T follicular helper cell (primary cell): ENCODE measurements around the gene ZNF705A.
A peak's percentile ranks its signal among the peaks of the same experiment; 100 is the strongest.
"Not testable (repeated sequence)": the region's sequence is repeated elsewhere in the genome, so short reads cannot be mapped to it uniquely, and the experiment has no call there.

Source experiments
- DNase-seq: peaks from one replicate; pipeline ENCODE4 v3.0.0-alpha.2; 2020; ENCODE audit warnings: low read depth
- total RNA-seq, 2 experiments: gene quantifications; one replicate each; lab custom pipeline; 2026; lab: John Stamatoyannopoulos, UW

ZNF705A gene
- total RNA-seq = 0 to 0.12 reads per million in 2 experiments

DNA sequence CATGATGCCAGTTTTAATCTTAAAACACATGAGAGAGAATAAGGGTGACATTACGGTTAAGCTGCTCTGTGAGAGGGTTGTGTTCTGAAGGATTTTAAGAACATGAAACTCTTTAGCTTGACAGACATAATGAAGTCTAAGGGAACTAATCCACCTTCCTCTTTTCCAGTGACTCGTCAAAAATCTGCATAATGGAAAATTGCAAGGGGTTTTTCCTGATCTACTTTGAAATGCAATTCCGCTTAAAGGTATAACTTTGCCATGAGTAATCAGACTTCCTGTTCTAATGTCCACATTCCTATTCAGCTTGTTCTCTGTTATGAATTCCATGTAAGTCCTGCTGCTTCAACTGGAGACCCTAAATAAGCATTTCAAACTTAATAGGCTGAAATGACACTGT lies at the start of gene ZNF705A:
Gene ZNF705A (plus strand): TSS at position 171 of the 400 bp plus-strand sequence. CDS start 15,611 bp downstream, outside the sequence.
- DNase-seq = no peak

DNA sequence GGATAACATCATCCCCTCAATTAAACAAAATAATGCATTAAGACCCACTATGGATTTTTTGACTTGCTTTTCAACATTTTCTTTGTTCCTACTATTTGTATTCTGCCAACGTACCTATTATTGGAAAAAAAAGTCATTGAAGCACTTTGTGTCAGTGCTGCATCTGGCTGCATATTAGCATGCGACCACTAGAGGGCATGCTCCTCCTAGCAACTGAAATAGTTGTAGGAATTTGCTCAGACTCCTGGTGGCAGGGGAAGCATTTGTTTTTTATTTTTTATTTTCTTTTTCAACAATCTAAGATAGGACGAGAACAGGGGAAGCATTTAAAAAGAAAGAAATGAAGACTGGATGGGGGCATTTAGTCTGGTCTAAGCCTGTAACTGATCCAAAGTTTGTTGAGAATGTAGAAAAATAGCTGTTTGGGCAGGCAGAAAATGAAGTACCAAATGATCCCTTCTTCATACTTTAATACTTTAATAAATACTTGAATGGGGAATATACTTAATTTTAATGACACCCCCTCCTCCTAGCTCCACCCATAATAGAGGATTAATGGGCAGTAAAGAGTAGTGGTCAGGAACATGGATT lies 47.9 kb upstream of the ZNF705A start:
- peak; percentile 68 for DNase-seq

DNA sequence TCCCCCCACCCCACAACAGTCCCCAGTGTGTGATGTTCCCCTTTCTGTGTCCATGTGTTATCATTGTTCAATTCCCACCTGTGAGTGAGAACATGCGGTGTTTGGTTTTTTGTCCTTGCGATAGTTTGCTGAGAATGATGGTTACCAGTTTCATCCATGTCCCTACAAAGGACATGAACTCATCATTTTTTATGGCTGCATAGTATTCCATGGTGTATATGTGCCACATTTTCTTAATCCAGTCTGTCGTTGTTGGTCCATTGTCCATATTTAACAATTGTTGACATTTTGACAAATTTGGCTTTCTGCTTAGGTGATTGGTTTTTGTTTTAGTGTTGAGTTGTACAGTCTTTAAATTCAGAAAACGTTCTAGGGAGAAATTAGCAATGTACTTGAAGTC lies 43.7 kb upstream of the ZNF705A start:
- DNase-seq = not testable (repeated sequence)

DNA sequence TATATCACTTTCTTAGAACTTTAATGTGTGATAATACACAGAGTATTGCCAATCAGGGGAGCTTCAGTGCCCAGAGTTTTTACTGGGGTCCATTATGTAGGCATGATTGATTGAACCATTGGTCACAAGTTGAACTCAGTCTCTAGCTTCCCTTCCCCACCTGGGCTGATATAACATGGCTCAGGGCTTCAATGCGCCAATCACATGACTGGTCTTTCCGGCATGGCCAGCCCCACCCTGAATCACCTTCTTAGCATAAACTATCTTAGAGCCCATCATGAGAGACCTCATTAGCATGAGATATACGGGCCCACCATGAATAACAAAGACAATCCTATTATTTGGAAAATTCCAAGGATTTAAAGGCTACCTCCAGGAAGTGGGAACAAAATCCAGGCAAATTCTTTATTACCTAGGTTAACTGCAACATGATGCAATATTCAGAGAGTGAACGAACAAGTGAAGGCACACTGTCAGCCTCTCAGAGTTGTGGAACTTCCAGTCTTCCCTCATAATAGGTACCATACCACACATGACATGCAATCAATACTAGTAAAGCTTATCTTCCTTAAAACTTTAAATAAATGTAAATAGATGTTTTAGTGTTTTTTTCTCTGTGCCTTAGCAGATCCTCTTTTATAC lies 36.6 kb upstream of the ZNF705A start:
- DNase-seq = no peak

DNA sequence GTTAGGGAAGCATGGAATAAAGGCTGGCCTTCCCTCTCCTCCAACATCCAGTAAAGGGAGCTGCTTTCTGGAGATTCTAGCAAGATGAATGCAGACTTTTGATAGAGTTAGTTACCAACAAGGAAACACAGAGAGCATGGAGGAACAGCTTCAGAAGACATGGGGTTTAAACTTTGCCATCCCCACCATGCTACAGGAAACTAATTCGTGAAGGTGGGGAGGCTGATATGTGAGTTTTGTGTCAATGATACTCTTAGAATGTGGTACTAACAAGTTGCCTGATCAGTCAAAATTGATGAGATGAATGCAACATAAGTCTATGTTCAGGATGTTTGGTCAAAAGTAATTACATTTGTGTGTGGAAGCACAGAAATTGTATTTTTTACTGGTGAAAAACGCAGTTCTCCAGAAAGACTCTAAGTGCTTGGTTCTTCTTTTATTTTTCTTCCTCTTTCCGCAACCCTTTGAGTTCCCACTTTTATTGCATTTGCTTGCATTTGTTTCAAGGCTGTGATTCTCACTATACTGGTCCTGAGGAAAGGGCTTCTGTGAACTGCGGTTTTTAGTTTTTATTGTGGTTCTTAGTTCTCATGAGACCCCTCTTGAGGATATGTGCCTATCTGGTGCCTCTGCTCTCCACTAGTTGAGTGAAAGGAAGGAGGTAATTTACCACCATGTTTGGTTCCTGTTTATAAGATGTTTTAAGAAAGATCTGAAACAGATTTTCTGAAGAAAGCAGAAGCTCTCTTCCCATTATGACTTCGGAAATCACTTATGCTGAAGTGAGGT lies 33.5 kb upstream of the ZNF705A start, which contains the start of gene CLEC4A:
Gene CLEC4A (plus strand): TSS at position 494 of the 789 bp plus-strand sequence. CDS start 262 bp downstream, at position 756.
- DNase-seq = no peak

DNA sequence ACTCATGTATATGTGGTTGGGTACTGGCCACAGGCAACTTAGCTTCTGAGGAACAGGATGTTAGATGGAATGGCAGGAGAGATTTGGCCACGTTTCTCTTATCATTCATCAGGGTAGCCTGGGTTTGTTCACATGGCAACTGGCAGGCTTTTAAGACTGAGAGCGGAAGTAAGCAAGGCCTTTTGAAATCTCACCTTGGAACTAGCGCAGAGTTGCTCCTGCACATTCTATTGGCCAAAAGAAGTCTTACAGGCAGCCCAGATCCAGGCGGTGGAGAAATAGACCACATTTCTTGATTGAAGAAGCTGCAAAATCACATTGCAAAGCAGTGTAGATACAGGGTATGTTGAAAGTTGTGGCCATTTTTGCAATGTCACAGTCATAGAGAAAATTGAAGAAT lies 29.7 kb upstream of the ZNF705A start:
- no peak for DNase-seq

DNA sequence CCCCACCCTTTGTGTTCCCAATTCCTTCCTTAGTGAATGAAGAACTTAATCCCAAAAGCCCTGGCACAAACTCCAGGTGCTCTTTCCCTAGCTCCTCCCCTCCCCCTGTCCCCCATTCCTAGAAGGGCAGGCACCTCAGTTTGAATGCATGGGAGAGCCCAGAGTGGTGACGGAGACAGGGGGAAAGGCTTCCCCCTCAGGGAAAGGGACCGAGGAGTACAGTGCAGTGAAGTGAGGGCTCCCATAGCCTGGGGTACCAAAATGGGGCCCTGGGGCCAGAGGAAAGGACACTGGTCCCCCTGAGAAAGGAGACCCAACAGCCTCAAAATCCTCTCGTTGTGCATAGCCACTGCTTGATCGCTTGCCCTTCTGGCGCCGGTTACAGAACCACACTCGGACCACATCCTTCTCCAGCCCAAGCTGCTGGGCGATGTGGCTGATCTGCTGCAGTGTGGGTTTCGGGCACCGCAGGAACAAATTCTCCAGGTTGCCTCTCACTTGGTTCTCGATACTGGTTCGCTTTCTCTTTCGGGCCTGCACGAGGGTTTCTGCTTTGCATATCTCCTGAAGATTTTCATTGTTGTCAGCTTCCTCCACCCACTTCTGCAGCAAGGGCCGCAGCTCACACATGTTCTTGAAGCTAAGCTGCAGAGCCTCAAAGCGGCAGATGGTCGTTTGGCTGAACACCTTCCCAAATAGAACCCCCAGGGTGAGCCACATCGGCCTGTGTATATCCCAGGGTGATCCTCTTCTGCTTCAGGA lies 23.0 kb upstream of the ZNF705A start:
- DNase-seq = not testable (repeated sequence)

DNA sequence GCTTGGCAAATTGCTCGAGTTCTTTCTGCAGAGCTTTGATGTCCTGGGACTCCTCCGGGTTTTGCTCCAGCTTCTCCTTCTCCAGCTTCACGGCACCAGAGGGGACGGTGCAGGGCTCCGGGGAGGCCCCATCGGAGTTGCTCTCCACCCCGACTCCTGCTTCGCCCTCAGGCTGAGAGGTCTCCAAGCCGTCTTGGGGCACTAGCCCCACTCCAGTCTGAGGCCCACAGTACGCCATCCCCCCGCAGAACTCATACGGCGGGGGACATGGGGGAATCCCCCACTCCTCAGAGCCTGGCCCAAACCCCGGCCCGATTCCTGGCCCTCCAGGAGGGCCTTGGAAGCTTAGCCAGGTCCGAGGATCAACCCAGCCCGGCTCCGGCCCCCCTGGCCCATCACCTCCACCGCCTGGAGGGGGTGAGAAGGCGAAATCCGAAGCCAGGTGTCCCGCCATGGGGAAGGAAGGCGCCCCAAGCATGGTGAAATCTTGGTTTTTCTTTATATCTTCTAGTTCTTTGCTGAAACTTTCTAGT lies 22.4 kb upstream of the ZNF705A start:
- not testable (repeated sequence) for DNase-seq

DNA sequence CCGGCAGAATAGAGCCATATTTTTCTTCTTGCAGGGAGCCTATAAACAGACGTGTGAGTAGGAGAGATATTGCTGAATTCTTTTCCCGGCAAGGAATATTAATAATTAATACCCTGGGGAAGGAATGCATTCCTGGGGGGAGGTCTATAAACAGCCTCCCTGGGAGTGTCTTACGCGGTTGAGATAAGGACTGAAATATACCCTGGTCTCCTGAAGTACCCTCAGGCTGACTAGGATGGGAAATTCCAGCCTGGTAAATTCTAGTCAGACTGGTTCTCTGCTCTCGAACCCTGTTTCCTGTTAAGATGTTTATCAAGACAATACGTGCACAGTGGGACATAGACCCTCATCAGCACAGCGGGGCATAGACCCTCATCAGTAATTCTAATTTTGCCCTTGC lies 15.2 kb upstream of the ZNF705A start:
- not testable (repeated sequence) for DNase-seq

DNA sequence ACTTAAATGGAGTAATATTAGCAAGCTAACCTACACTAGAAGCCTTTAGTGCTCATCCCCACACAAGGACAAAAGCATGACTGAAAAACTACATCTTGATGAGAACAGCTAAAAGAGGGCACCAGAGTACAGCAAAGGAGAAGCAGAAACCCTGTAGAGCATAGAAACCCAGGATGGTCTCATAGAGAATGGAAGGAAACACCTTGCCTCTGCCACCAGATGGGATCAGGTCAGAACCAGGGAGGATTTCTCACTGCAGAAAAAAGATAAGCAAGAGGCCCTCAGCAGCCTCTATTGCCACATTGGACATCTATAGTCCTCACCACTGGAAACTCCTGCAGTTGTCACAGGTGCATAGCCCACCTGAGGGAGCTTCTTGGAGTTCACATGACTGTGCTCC lies 13.6 kb upstream of the ZNF705A start:
- DNase-seq = no peak

DNA sequence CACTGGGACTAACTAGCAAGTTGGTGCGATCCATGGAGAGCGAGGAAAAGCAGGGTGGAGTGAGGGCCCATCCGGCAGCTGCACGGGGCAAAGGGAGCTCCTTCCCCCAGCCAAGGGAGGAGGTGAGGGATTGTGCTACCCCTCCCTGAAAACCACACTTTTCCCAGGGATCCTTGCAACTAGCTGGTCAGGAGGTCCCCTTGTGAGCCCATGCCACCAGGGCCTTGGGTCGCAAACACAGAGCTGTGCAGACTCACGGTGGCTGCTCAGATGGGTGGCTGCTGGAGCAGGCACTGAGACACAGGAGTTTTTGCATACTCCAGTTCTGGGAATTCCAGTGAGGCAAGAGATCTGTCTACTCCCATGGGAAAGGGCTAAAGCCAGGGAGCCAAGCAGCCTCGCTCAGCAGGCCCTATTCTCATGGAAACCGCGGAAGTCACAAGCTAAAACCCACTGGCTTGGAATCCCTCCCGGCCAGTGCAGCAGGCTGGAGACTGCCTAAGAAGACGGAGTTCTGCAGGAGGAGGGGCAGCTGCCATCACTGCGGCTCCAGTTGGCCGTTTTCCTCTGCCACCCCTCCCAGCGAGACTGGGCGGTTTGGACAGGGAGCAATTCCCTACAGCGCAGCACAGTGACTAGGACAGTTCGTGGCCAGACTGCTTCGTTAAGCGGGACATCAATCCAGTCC lies 10.9 kb upstream of the ZNF705A start:
- DNase-seq = no peak

DNA sequence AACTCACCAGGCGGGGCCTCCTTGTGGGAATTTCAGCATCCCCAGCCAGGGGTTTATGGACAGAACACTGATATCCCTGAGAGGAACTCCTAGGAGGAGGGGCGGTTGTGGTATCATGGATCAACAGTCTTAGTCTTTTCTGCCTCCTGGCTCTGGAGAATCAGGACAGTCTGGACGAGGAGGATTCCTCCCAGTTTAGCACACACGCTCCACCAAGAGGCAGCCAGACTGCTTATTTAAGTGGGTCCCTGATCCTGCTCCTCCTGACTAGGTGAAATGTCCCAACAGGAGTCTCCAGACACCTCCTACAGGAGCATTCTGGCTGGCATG lies 10.4 kb upstream of the ZNF705A start:
- no peak for DNase-seq

DNA sequence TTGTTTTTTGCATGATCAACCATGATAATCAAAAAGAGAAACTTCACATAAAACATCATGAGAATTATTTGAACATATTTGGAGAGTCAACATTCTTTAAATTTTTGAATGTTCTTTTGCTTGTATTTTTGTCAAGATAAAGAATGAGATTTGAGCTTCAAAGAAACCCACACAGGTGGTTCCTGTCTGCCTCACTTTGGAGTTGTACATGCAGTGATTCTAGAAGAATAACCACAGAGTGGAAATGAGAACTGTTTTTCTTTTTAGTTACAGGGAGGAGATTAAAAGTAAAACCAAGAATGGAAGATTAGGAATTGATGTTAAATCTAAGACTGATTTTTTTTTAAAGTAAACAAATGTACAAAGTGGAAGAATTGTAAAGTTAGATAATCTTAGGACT lies 2.3 kb upstream of the ZNF705A start:
- DNase-seq = no peak

DNA sequence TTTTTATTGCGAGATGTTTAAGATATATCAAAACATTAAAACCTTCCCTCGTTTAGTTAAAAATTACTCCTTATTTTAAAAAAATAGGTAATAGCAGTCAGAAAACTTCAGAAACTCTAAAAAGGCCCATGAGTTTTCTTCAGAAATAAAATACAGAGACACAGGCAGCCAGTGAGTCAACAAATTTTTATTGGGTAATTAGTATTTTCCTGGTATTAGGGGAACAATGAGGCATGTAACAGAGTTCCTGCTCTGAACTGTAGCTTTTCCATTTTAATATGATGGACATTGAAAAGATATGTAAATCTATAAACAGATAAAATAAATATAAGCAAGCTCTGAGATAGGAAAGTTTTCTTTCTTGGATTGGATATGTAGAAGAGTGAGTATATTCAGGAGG lies 399 bp upstream of the ZNF705A start:
- no peak for DNase-seq

DNA sequence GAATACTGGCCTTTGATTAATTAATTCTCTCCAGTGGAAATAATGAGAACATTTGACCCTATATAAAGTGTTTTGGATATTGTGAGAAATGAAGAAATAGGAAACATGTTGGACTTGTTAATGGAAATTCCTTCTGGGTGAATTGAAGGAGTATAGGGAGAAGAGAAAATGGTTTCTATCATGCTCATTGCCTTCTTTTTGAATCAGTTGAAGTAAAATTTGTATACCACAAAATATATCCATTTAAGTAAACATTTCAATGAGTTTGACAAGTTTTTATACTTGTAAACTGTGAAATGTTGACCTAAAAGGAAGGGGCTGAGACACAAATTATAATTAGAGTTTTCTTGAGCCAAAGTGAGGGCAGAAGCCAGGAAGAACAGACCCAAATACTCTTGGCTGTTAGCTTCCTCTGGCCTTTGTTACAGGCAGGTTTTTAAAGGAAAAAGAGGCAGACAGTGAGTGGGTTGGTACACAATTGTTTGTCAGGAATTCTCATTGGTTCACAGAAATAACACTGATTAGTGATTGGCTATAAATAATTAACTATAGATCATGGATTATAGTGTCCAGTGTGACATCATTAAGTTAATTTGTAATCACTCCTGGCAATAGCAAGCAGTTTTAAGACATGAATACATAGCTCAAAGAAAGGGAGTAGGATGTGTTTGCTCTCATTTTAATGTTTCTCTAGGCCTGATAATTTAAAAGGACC lies 826 bp downstream of the ZNF705A start:
- no peak for DNase-seq

DNA sequence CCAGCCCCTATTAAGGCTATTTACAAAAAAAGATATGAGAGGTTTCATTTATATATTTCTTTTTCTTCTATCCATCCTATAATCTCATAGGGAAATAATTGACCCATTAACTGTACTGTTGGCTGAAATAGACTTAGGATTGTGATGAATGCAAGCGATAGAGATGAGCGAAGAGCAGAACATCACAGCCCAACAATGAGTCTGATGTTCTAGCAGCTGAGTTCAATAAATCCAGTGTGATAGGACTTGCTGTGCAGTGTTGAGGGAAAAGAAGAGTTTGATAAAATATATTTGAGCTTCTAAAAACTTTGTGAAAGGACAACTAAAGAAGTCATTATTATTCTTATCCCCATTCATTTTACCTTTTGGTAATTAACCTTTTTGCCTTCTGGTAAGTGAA lies 16.1 kb downstream of the ZNF705A start:
- not testable (repeated sequence) for DNase-seq

DNA sequence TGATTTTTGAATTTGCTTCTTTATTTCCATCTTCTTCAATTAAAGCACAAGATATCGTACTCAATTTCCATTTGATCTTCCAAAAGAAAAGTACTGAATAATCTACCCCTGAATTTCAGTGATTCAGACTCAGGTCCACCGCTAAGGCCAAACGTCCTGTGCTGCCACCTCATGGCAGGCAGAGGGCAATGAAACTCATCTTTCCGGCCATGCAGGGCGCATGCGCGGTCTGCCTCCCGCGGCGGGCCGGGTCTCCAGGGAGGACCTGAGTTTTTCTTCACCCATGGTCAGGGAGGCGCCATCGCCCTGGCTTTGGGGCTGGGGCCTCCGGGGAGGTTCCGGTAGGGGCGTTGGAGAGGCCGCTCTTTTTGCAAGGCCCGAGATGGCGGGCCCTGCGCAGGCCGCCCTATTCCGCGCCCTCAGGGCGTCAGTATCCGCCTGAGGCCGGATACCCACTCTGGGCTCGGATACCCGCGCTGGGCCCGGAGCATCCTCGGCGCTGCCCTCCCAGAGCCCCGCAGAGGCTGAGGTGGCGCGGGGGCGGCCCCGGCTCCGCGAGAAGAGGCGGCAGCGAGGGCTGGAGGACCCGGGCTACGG lies 23.3 kb downstream of the ZNF705A start:
- DNase-seq = peak; percentile 63

DNA sequence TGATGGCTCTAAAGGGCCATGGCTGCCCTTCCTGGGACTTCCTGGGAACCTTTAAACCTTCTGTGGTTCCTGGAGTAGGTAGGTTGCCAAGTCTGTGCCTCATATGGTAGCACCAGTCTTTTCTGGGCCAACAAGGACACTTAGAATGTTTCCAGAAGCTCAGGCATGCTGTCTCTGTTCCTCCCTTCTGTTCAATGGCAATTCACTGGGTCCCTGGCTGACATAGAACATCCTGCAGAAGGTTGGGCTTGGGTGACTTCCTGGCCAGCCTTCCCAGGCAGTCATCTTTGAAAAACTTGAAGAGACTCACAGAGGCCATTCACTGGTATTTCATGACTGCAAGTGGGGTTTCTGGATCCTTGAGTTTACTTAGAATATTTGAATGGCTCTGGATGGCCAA lies 24.5 kb downstream of the ZNF705A start:
- DNase-seq = not testable (repeated sequence)

DNA sequence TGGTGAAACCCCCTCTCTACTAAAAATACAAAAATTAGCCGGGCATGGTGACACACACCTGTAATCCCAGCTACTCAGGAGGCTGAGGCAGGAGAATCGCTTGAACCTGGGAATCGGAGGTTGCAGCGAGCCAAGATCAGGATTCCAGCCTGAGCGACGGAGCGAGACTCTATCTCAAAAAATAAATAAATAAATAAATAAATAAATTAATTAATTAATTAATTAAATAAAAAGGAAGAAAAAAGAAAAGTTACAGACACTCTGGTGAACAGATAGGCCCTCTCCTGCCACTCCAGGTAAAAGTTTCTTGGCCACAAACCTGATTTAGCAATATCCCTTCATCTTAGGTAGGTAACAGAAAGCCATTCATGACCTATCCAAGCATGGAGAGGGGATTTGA lies 26.1 kb downstream of the ZNF705A start:
- DNase-seq = not testable (repeated sequence)

DNA sequence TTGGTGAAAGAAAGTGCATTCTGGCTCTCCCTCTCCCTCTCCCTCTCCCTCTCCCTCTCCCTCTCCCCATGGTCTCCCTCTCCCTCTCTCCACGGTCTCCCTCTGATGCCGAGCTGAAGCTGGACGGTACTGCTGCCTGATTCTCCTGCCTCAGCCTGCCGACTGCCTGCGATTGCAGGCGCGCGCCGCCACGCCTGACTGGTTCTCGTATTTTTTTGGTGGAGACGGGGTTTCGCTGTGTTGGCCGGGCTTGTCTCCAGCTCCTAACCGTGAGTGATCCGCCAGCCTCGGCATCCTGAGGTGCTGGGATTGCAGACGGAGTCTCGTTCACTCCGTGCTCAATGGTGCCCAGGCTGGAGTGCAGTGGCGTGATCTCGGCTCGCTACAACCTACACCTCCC lies 26.5 kb downstream of the ZNF705A start:
- not testable (repeated sequence) for DNase-seq
